GM12872 (cell line): ENCODE data around the gene USP32.

Source experiments
- TF ChIP-seq, protein P1 (sequence below): IDR thresholded peaks from 3 replicates; pipeline ENCODE4 v1.5.1; 2011; ENCODE audit warnings: low read depth, mild to moderate bottlenecking, low read length, moderate library complexity; ENCODE audit not compliant: insufficient read depth

Gene USP32

DNA sequence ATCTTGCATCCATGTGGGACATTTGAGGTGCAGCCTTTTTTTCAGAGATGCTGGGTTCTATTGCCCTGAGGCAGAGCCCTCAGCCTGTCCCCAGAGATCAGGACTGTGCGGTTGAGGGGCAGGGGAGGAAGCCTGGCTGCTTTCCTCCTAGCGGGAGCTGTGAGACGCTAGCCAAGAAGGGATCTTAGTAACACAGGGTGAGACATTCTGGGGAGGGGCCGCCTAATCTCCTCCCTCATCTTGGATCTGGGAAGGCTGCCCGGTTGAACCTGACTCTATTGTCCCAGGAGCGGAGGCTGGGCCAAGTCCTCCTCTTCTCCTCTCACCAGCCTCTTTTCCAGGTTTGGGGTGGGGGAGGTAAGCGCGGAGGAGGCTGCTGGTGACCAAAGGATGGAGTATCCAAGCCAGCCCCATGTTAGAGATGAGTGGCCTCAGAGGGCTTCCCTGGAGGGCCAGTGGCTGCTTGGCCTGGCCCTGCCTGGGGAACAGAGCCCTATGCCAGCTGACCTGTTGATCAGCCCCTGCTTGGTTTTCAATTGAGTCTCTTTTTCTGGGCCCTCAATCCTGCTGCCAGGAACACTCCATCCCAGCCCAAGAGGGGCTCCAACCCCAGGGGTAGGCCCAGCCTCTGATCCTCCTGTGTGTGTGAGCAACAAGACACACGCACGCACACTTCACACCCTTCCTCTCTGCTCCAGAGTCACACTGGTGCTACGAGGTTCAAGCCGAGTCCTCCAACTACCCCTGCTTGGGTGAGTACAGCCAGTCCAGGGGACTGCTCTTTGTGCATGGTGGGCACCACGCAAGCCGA, 237.1 kb downstream of the USP32 start:
- TF ChIP-seq, protein P1, sequence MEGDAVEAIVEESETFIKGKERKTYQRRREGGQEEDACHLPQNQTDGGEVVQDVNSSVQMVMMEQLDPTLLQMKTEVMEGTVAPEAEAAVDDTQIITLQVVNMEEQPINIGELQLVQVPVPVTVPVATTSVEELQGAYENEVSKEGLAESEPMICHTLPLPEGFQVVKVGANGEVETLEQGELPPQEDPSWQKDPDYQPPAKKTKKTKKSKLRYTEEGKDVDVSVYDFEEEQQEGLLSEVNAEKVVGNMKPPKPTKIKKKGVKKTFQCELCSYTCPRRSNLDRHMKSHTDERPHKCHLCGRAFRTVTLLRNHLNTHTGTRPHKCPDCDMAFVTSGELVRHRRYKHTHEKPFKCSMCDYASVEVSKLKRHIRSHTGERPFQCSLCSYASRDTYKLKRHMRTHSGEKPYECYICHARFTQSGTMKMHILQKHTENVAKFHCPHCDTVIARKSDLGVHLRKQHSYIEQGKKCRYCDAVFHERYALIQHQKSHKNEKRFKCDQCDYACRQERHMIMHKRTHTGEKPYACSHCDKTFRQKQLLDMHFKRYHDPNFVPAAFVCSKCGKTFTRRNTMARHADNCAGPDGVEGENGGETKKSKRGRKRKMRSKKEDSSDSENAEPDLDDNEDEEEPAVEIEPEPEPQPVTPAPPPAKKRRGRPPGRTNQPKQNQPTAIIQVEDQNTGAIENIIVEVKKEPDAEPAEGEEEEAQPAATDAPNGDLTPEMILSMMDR: no peak

DNA sequence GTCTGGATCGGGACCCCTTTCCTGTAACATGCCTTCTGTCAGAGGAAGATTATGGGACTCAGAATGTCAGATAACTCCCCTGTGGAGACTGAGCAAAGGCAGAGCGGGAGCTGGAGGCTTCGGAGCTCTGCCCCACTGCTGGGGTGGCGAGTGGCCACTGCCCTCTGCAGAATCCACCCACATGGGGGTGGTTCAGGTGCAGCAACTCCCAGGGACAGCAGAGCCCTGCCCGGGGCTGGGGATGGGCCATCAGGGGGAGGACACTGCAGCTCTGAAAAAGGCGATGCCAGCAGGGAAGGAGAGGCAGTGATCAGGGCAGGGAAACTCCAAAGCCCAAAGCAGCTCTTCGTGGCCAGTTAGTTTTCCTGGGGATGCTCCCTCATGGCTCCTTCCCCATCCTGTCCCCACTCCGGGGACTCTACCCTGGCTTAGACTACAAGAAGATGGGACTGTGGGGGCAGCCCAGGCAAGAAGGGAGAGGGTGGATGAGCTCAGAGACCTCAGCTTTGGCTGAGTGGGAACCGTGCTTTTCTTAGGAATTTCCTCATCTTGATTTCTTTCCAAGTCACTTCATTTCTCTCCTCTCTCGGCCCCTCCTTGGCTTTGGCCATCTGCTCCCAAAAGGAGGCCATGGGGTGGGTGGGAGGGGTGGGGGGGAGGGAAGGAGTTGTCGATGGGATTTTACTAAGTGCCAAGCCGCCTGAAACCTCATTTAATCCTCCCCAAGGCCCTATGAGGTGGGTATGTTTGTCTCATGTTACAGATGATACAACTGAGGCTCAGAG, 238.1 kb downstream of the USP32 start:
- TF ChIP-seq, protein P1: no peak

DNA sequence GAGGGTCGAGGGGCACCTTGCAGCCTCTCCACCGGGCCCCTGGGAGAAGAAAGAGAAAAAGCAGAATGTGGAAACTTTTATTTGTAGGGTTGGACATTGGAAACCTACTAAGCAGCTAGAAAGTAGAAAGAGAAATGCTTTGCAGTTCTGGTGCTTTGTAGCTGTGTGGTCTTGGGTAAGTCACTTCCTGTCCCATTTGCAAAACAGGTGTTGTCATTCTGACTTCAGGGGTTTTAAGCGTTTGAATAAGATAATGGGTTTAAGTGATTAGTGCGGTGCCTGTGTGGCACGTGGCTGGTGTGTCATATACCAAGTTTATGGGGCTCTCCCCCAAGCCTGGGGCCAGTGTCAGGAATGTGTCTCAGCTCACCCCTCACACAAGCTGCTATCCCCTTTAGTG, 240.6 kb downstream of the USP32 start:
- TF ChIP-seq, protein P1: no peak

DNA sequence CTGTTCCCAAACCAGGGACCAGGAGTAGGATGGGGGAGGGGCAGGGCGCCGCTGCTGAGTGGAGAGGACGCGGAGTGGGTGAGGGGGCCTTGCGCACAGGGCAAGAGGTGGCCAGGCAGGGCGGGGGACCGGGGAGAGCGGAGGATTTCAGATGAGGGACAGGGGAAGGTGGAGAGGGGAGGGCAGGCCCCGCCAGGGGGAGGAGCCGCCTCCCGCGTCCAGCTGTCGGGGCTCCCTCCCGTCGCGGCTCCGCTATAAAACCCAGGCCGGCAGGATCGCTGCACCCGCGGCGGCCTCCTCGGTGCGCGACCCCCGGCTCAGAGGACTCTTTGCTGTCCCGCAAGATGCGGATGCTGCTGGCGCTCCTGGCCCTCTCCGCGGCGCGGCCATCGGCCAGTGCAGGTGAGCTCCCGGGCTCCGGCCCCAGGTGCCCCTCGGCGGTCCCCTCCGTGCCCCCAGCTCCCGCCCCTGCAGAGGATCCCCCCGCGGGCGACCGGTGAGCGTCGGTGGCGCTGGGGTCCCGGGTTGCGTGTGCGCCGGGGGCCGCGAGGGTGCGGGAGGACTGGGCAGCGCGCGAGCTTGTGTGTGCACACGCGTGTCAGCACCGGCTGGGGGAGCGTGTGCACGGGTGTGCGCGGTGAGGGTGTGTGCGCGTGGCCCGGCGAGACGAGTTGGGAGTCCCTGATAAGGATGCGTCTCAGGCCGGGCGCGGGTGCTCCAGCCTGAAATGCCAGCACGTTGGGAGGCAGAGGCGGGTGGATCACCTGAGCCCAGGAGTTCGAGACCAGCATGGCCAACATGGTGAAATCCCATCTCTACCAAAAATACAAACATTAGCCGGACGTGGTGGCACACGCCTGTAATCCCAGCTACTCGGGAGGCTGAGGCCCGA, 242.0 kb downstream of the USP32 start, which contains the start of gene CA4:
Gene CA4, plus strand, starts transcription at position 283 of the 892 bp plus-strand sequence. Its CDS starts 62 bp downstream, at position 345.
- TF ChIP-seq, protein P1: no peak

DNA sequence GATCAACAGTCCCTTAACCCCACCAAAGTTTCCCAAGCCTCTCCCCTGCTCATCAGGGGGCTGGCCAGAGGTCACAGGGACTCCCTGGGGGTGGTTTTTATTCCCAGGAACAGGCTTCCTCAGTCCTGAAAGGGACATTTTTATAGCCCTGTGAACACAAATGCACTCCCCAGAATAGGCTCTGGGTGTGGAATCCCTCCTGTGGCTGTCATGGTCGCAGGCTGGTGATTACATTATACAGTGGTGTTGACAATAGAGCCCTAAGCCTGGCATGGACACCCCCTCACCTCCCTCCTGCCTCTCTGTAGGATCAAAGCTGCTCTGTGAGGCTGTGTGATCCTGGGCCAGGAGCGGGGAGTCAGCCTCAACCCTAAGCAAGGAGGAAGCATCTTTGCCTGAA, 243.6 kb downstream of the USP32 start:
- TF ChIP-seq, protein P1: no peak

DNA sequence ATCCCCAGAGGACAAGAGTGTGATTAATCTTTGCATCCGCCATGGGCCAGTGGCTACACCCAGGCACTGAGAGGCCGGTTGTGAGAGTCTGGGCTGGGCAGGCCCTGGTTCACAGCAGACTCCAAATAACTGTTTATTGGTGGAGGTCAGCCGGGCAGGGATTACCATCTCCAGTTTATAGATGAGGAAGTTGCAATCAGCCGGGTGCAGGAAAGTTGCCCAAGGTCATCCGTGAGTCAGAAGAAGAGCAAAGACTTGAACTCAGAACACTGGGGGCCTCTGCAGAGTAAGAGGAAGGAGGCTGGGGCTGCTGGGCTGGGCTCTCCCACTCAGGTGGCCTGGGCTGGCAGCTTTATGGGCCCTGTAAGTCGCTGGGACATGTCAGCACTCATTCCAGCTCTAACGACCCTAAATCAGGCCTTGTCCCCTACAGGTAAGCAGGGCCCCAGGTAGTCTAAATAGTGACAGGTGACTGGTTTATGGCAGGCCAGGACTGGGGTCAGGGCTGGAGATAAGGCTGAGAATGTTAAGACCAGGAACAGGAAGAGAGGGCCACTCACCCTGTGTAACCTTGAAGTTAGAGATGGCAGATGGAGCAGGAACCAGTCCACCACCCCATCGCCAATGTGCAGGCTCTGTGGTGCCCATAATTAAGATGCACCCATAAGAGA, 244.2 kb downstream of the USP32 start:
- TF ChIP-seq, protein P1: no peak
